WTC11 (cell line): ENCODE results near the gene NBAS. TPM values are rescaled to one million over a fixed set of nuclear protein-coding genes. Genes with fewer than 3 reads are reported as not detected.

Source experiments
- ATAC-seq: fragments of 200-7000 bp; cut with Tn5 transposase; 2 replicates; pipeline ENCODE4 v1.10.0; 2021; ENCODE audit warnings: mild to moderate bottlenecking, moderate library complexity
- CTCF ChIA-PET: fragments of 300-600 bp; sonication (Branson Sonifier 250); formaldehyde crosslinking; loops from one replicate; lab custom pipeline; 2021; ENCODE audit warnings: antibody characterized with exemption; lab: Charles Lee
- POLR2A ChIA-PET: fragments of 350-600 bp; sonication (Branson Sonifier 250); formaldehyde crosslinking; loops from one replicate; lab custom pipeline; 2021; ENCODE audit warnings: antibody characterized with exemption; lab: Charles Lee
- DNase-seq: peaks from one replicate; pipeline ENCODE4 v3.0.0; 2021; ENCODE audit warnings: low spot score
- H3K27ac Mint-ChIP-seq: 2 replicates; pipeline ENCODE4 v1.8.0; 2021; ENCODE audit warnings: mixed read lengths
- H3K27me3 Mint-ChIP-seq: 2 replicates; pipeline ENCODE4 v1.8.0; 2021; ENCODE audit warnings: low read depth, mild to moderate bottlenecking, moderate library complexity, mixed read lengths
- H3K36me3 Mint-ChIP-seq: 2 replicates; pipeline ENCODE4 v1.8.0; 2021; ENCODE audit warnings: mixed read lengths
- H3K4me1 Mint-ChIP-seq: 2 replicates; pipeline ENCODE4 v1.8.0; 2022; ENCODE audit warnings: mixed read lengths
- H3K4me3 Mint-ChIP-seq: 2 replicates; pipeline ENCODE4 v1.8.0; 2021; ENCODE audit warnings: mild to moderate bottlenecking, moderate library complexity, mixed read lengths
- H3K9me3 Mint-ChIP-seq: 2 replicates; pipeline ENCODE4 v1.8.0; 2021; ENCODE audit warnings: mixed read lengths
- ATF1 ChIP-seq: sonication (generic); formaldehyde crosslinking; IDR thresholded peaks from 2 replicates; pipeline ENCODE4 v1.8.1; 2023; ENCODE audit warnings: mild to moderate bottlenecking, moderate library complexity, missing genetic modification reagents
- ATF2 ChIP-seq: sonication (generic); formaldehyde crosslinking; IDR thresholded peaks from 2 replicates; pipeline ENCODE4 v1.8.1; 2022; ENCODE audit warnings: low read depth, missing genetic modification reagents, borderline replicate concordance
- E2F1 ChIP-seq: sonication (generic); formaldehyde crosslinking; IDR thresholded peaks from 2 replicates; pipeline ENCODE4 v1.8.0; 2022; ENCODE audit warnings: mild to moderate bottlenecking, missing genetic modification reagents
- ERG ChIP-seq: fragments of 250-450 bp; sonication (Bioruptor Pico); IDR thresholded peaks from 2 replicates; pipeline ENCODE4 v1.8.0; 2021; ENCODE audit warnings: mild to moderate bottlenecking
- ESRRA ChIP-seq: sonication (generic); formaldehyde crosslinking; IDR thresholded peaks from 2 replicates; pipeline ENCODE4 v1.8.1; 2022; ENCODE audit warnings: mild to moderate bottlenecking, missing genetic modification reagents, borderline replicate concordance
- IRF1 ChIP-seq: sonication (generic); formaldehyde crosslinking; IDR thresholded peaks from 2 replicates; pipeline ENCODE4 v1.8.0; 2023; ENCODE audit warnings: missing genetic modification reagents
- MAX ChIP-seq: sonication (generic); formaldehyde crosslinking; IDR thresholded peaks from 2 replicates; pipeline ENCODE4 v1.8.0; 2022; ENCODE audit warnings: mild to moderate bottlenecking, missing genetic modification reagents
- PREB ChIP-seq: sonication (generic); formaldehyde crosslinking; IDR thresholded peaks from 2 replicates; pipeline ENCODE4 v1.8.1; 2022; ENCODE audit warnings: mild to moderate bottlenecking, missing genetic modification reagents, moderate library complexity, borderline replicate concordance
- SMAD4 ChIP-seq: sonication (generic); formaldehyde crosslinking; IDR thresholded peaks from 2 replicates; pipeline ENCODE4 v1.8.0; 2022; ENCODE audit warnings: mild to moderate bottlenecking, missing genetic modification reagents
- SP1 ChIP-seq: sonication (generic); formaldehyde crosslinking; conservative IDR thresholded peaks from 2 replicates; pipeline ENCODE4 v1.8.1; 2022; ENCODE audit warnings: missing genetic modification reagents
- STAT6 ChIP-seq: sonication (generic); formaldehyde crosslinking; conservative IDR thresholded peaks from 2 replicates; pipeline ENCODE4 v1.8.1; 2023; ENCODE audit warnings: mild to moderate bottlenecking, low read depth, missing genetic modification reagents, moderate library complexity
- TEAD4 ChIP-seq: sonication (generic); formaldehyde crosslinking; IDR thresholded peaks from 2 replicates; pipeline ENCODE4 v1.8.0; 2022; ENCODE audit warnings: mild to moderate bottlenecking, missing genetic modification reagents
- ZNF121 ChIP-seq: sonication (generic); formaldehyde crosslinking; IDR thresholded peaks from 2 replicates; pipeline ENCODE4 v1.8.0; 2023; ENCODE audit warnings: missing genetic modification reagents
- ZNF232 ChIP-seq: sonication (generic); formaldehyde crosslinking; IDR thresholded peaks from 2 replicates; pipeline ENCODE4 v1.8.0; 2022; ENCODE audit warnings: mild to moderate bottlenecking, missing genetic modification reagents
- ZNF532 ChIP-seq: fragments of 250-450 bp; sonication (Bioruptor Pico); IDR thresholded peaks from 2 replicates; pipeline ENCODE4 v1.9.0; 2021; ENCODE audit warnings: mild to moderate bottlenecking, borderline replicate concordance
- total RNA-seq: library from RNA; stranded (reverse); gene quantifications from 3 replicates; pipeline ENCODE4 v1.2.3, GENCODE V29; 2021

NBAS gene
- total RNA-seq, 1 experiment from 2014 or later: 32.3 TPM

- no peak overlapping the region for H3K4me3 Mint-ChIP-seq
- no peak overlapping the region for H3K27ac Mint-ChIP-seq
- H3K4me1 Mint-ChIP-seq: no peaks in the 10 kb centered on the region
- H3K27me3 Mint-ChIP-seq: no peaks in the 10 kb centered on the region
- no peak for ATAC-seq
- CTCF ChIA-PET: no interaction called here
- H3K9me3 Mint-ChIP-seq: peaks cover 15% of the 10 kb centered on the region
- no peak for TF ChIP-seq SMAD4
- no peak for TF ChIP-seq SP1 (CRISPR knock-in tag)
- no peak for TF ChIP-seq IRF1
- TF ChIP-seq ZNF532 (CRISPR knock-in tag): no peak
- TF ChIP-seq, all 79 proteins: peak for 0
- H3K36me3 Mint-ChIP-seq: peaks cover 15% of the 10 kb centered on the region
- POLR2A ChIA-PET: no interaction called here
- DNase-seq: no peak
These were observed 336.5 kb downstream of the NBAS start for GRCh38 chr2:15224641-15225040.

GRCh38 chr2:15223887-15224286 lies 337.2 kb downstream of the NBAS start:
- POLR2A ChIA-PET: no interaction called here
- no peak for ATAC-seq
- DNase-seq: no peak
- no peak for TF ChIP-seq TEAD4 (CRISPR knock-in tag)
- no peak for TF ChIP-seq ERG (CRISPR knock-in tag)
- TF ChIP-seq MAX (CRISPR knock-in tag): no peak
- no peak for TF ChIP-seq ZNF121
- TF ChIP-seq E2F1: no peak
- TF ChIP-seq ESRRA (CRISPR knock-in tag): no peak
- TF ChIP-seq STAT6 (CRISPR knock-in tag): no peak
- H3K4me3 Mint-ChIP-seq: no peak overlapping the region
- H3K36me3 Mint-ChIP-seq: peaks cover 15% of the 10 kb centered on the region
- peak overlapping the region; percentile 71; the same call in 1 of the 2 replicates for H3K27ac Mint-ChIP-seq
- no peaks in the 10 kb centered on the region for H3K27me3 Mint-ChIP-seq
- H3K4me1 Mint-ChIP-seq: no peaks in the 10 kb centered on the region
- peaks cover 15% of the 10 kb centered on the region for H3K9me3 Mint-ChIP-seq
- CTCF ChIA-PET: no interaction called here

- CTCF ChIA-PET: no interaction called here
- POLR2A ChIA-PET: no interaction called here
- ATAC-seq: no peak
- H3K27ac Mint-ChIP-seq: no peak overlapping the region; the same call in 1 of the 2 replicates
- no peaks in the 10 kb centered on the region for H3K27me3 Mint-ChIP-seq
- peaks cover 11% of the 10 kb centered on the region for H3K36me3 Mint-ChIP-seq
- H3K9me3 Mint-ChIP-seq: peaks cover 14% of the 10 kb centered on the region
- no peak for DNase-seq
- no peaks in the 10 kb centered on the region for H3K4me1 Mint-ChIP-seq
- no peak overlapping the region for H3K4me3 Mint-ChIP-seq
- TF ChIP-seq PREB (CRISPR knock-in tag) (no peak), ATF2 (CRISPR knock-in tag) (no peak), IRF1 (no peak), E2F1 (no peak), ZNF232 (CRISPR knock-in tag) (no peak), ATF1 (no peak)
These were observed 338.3 kb downstream of the NBAS start for GRCh38 chr2:15222856-15223255.
